ENCODE data around the gene GORAB.

Gene GORAB

GRCh38 chr1:170578359-170578758 is 46.4 kb downstream of the GORAB start:
- Histone ChIP-seq H2AK5ac (ENCODE audit: low read length, severe bottlenecking) (no peak overlapping the region), H3K23ac (ENCODE audit: low read length in 2 of 2) (no peak overlapping the region), H2BK120ac (ENCODE audit: low read depth, low read length) (no peak overlapping the region), H3K79me1 (replicated peaks; ENCODE audit: low read length, poor library complexity, severe bottlenecking) (no peaks in the 10 kb centered on the region), H3K18ac (ENCODE audit: low read depth in 1 of 2, low read length in 2 of 2) (no peak overlapping the region), H2AFZ (ENCODE audit: low read depth, low read length) (no peak overlapping the region), H3K27me3 (ENCODE audit: control insufficient read depth in 1 of 2, insufficient read depth in 1 of 2, low read length in 2 of 2) (no peaks in the 10 kb centered on the region), H4K8ac (ENCODE audit: low read length) (no peak overlapping the region), H3K4me3 (ENCODE audit: insufficient read depth in 1 of 2, low read depth in 1 of 2, low read length in 2 of 2) (no peak overlapping the region), H3K4me1 (ENCODE audit: control insufficient read depth, insufficient read depth, low read depth, low read length) (no peaks in the 10 kb centered on the region), H3K36me3 (ENCODE audit: control insufficient read depth in 1 of 2, insufficient read depth in 2 of 2, low read depth in 1 of 2, low read length in 2 of 2) (no peaks in the 10 kb centered on the region), H4K91ac (ENCODE audit: low read length) (no peak overlapping the region), H3K4ac (ENCODE audit: low read depth in 1 of 2, low read length in 2 of 2) (no peak overlapping the region), H3K4me2 (ENCODE audit: low read length, poor library complexity, severe bottlenecking) (no peak overlapping the region), H3K14ac (ENCODE audit: low read length in 2 of 2) (no peak overlapping the region), H3K9me3 (ENCODE audit: control insufficient read depth, low read length) (no peaks in the 10 kb centered on the region), H2BK15ac (ENCODE audit: low read depth, poor library complexity, severe bottlenecking) (no peak overlapping the region), H3K27ac (ENCODE audit: low read length, poor library complexity, severe bottlenecking) (no peak overlapping the region), H2BK5ac (ENCODE audit: low read depth, low read length, poor library complexity, severe bottlenecking) (no peak overlapping the region), H2BK12ac (ENCODE audit: low read length in 2 of 2) (no peak overlapping the region), H3K9ac (ENCODE audit: low read length) (no peak overlapping the region)
- no CpG with 5 or more reads among the region's 1 CpG for WGBS
- no peak for DNase-seq

GRCh38 chr1:170580636-170581440 is 48.9 kb downstream of the GORAB start:
- Histone ChIP-seq H2AK5ac (ENCODE audit: low read length, severe bottlenecking) (no peak overlapping the region), H2BK12ac (ENCODE audit: low read length in 2 of 2) (no peak overlapping the region), H2BK5ac (ENCODE audit: low read depth, low read length, poor library complexity, severe bottlenecking) (no peak overlapping the region), H2BK15ac (ENCODE audit: low read depth, poor library complexity, severe bottlenecking) (no peak overlapping the region), H3K14ac (ENCODE audit: low read length in 2 of 2) (no peak overlapping the region), H3K4me2 (ENCODE audit: low read length, poor library complexity, severe bottlenecking) (no peak overlapping the region), H3K4ac (ENCODE audit: low read depth in 1 of 2, low read length in 2 of 2) (no peak overlapping the region), H4K8ac (ENCODE audit: low read length) (no peak overlapping the region), H3K4me1 (ENCODE audit: control insufficient read depth, insufficient read depth, low read depth, low read length) (no peaks in the 10 kb centered on the region), H2BK120ac (ENCODE audit: low read depth, low read length) (no peak overlapping the region), H3K9me3 (ENCODE audit: control insufficient read depth, low read length) (no peaks in the 10 kb centered on the region), H3K79me1 (replicated peaks; ENCODE audit: low read length, poor library complexity, severe bottlenecking) (no peaks in the 10 kb centered on the region), H4K91ac (ENCODE audit: low read length) (no peak overlapping the region), H3K36me3 (ENCODE audit: control insufficient read depth in 1 of 2, insufficient read depth in 2 of 2, low read depth in 1 of 2, low read length in 2 of 2) (no peaks in the 10 kb centered on the region), H3K27ac (ENCODE audit: low read length, poor library complexity, severe bottlenecking) (no peak overlapping the region), H3K23ac (ENCODE audit: low read length in 2 of 2) (no peak overlapping the region), H3K27me3 (ENCODE audit: control insufficient read depth in 1 of 2, insufficient read depth in 1 of 2, low read length in 2 of 2) (peaks cover 0 to 2% of the 10 kb centered on the region in 2 experiments), H3K9ac (ENCODE audit: low read length) (peak overlapping the region; percentile 36), H3K4me3 (ENCODE audit: insufficient read depth in 1 of 2, low read depth in 1 of 2, low read length in 2 of 2) (no peak overlapping the region), H3K18ac (ENCODE audit: low read depth in 1 of 2, low read length in 2 of 2) (no peak overlapping the region), H2AFZ (ENCODE audit: low read depth, low read length) (no peak overlapping the region)
- DNase-seq, result no peak
- 93% methylated on average over 2 of the region's 2 CpGs for WGBS

GRCh38 chr1:170583186-170583585 is 51.2 kb downstream of the GORAB start:
- Histone ChIP-seq H3K79me1 (replicated peaks; ENCODE audit: low read length, poor library complexity, severe bottlenecking) (no peaks in the 10 kb centered on the region), H3K14ac (ENCODE audit: low read length in 2 of 2) (no peak overlapping the region), H3K27me3 (ENCODE audit: control insufficient read depth in 1 of 2, insufficient read depth in 1 of 2, low read length in 2 of 2) (peaks cover 0 to 7% of the 10 kb centered on the region in 2 experiments), H3K36me3 (ENCODE audit: control insufficient read depth in 1 of 2, insufficient read depth in 2 of 2, low read depth in 1 of 2, low read length in 2 of 2) (no peaks in the 10 kb centered on the region), H4K91ac (ENCODE audit: low read length) (no peak overlapping the region), H3K9me3 (ENCODE audit: control insufficient read depth, low read length) (no peaks in the 10 kb centered on the region), H2BK5ac (ENCODE audit: low read depth, low read length, poor library complexity, severe bottlenecking) (no peak overlapping the region), H4K8ac (ENCODE audit: low read length) (no peak overlapping the region), H3K4me1 (ENCODE audit: control insufficient read depth, insufficient read depth, low read depth, low read length) (no peaks in the 10 kb centered on the region), H2BK120ac (ENCODE audit: low read depth, low read length) (no peak overlapping the region), H3K4me3 (ENCODE audit: insufficient read depth in 1 of 2, low read depth in 1 of 2, low read length in 2 of 2) (no peak overlapping the region), H3K9ac (ENCODE audit: low read length) (no peak overlapping the region), H3K4ac (ENCODE audit: low read depth in 1 of 2, low read length in 2 of 2) (no peak overlapping the region), H2AK5ac (ENCODE audit: low read length, severe bottlenecking) (no peak overlapping the region), H2BK15ac (ENCODE audit: low read depth, poor library complexity, severe bottlenecking) (no peak overlapping the region), H3K18ac (ENCODE audit: low read depth in 1 of 2, low read length in 2 of 2) (no peak overlapping the region), H3K27ac (ENCODE audit: low read length, poor library complexity, severe bottlenecking) (no peak overlapping the region), H3K4me2 (ENCODE audit: low read length, poor library complexity, severe bottlenecking) (no peak overlapping the region), H2AFZ (ENCODE audit: low read depth, low read length) (no peak overlapping the region), H3K23ac (ENCODE audit: low read length in 2 of 2) (no peak overlapping the region), H2BK12ac (ENCODE audit: low read length in 2 of 2) (no peak overlapping the region)
- no peak for DNase-seq
- 80% methylated on average over 3 of the region's 3 CpGs for WGBS

- WGBS, result 59% methylated on average over 9 of the region's 11 CpGs
Observed at GRCh38 chr1:170586321-170587252, 54.6 kb downstream of the GORAB start.

More at GRCh38 chr1:170586321-170587252, 54.6 kb downstream of the GORAB start:
- no peak overlapping the region for H2AK5ac ChIP-seq (ENCODE audit: low read length, severe bottlenecking)
- H2BK120ac ChIP-seq (ENCODE audit: low read depth, low read length), result no peak overlapping the region
- no peak overlapping the region for H2BK5ac ChIP-seq (ENCODE audit: low read depth, low read length, poor library complexity, severe bottlenecking)
- peak overlapping the region; percentile 95 for H3K9ac ChIP-seq (ENCODE audit: low read length)
- no peak overlapping the region for H3K27ac ChIP-seq (ENCODE audit: low read length, poor library complexity, severe bottlenecking)
- no peaks in the 10 kb centered on the region for H3K9me3 ChIP-seq (ENCODE audit: control insufficient read depth, low read length)
- peak overlapping the region in 1 of 2 experiments; percentile 69 for H3K4me3 ChIP-seq (ENCODE audit: insufficient read depth in 1 of 2, low read depth in 1 of 2, low read length in 2 of 2)
- H2AFZ ChIP-seq (ENCODE audit: low read depth, low read length), result no peak overlapping the region
- H3K79me1 ChIP-seq (replicated peaks; ENCODE audit: low read length, poor library complexity, severe bottlenecking), result no peaks in the 10 kb centered on the region
- no peak overlapping the region for H2BK12ac ChIP-seq (ENCODE audit: low read length in 2 of 2)
- no peaks in the 10 kb centered on the region for H3K4me1 ChIP-seq (ENCODE audit: control insufficient read depth, insufficient read depth, low read depth, low read length)
- H3K18ac ChIP-seq (ENCODE audit: low read depth in 1 of 2, low read length in 2 of 2), result no peak overlapping the region
- no peak for DNase-seq
- no peak overlapping the region for H3K23ac ChIP-seq (ENCODE audit: low read length in 2 of 2)
- H3K4me2 ChIP-seq (ENCODE audit: low read length, poor library complexity, severe bottlenecking), result no peak overlapping the region
- no peak overlapping the region for H2BK15ac ChIP-seq (ENCODE audit: low read depth, poor library complexity, severe bottlenecking)
- H3K27me3 ChIP-seq (ENCODE audit: control insufficient read depth in 1 of 2, insufficient read depth in 1 of 2, low read length in 2 of 2), result peaks cover 0 to 10% of the 10 kb centered on the region in 2 experiments
- no peak overlapping the region for H3K4ac ChIP-seq (ENCODE audit: low read depth in 1 of 2, low read length in 2 of 2)
- no peak overlapping the region for H3K14ac ChIP-seq (ENCODE audit: low read length in 2 of 2)
- H4K91ac ChIP-seq (ENCODE audit: low read length), result no peak overlapping the region
- no peaks in the 10 kb centered on the region for H3K36me3 ChIP-seq (ENCODE audit: control insufficient read depth in 1 of 2, insufficient read depth in 2 of 2, low read depth in 1 of 2, low read length in 2 of 2)
- H4K8ac ChIP-seq (ENCODE audit: low read length), result no peak overlapping the region
